Left renal cortex interstitium (tissue), 4 donors: ENCODE results near the gene ZNF697. TPM values are rescaled to one million over a fixed set of nuclear protein-coding genes. Genes with fewer than 3 reads are reported as not detected.
A peak's percentile ranks its signal among the peaks of the same experiment; 100 is the strongest.
"Not testable (repeated sequence)": the region's sequence is repeated elsewhere in the genome, so short reads cannot be mapped to it uniquely, and the experiment has no call there.

ENCODE experiments used
- DNase-seq, 4 donors: peaks; one replicate each; pipeline ENCODE4 v3.0.0-alpha.2; 2013; ENCODE audit warnings: low read depth in 4 of 4, low spot score in 2 of 4, missing footprints in 1 of 4
- polyA plus RNA-seq, 4 donors: library from polyadenylated mRNA; unstranded; fragments of 120-200 nt; gene quantifications; one replicate each; pipeline ENCODE4 v1.2.1, GENCODE V29; 2013; ENCODE audit not compliant: insufficient read length in 4 of 4

Gene ZNF697
- polyA plus RNA-seq, 4 donors = 19.4 to 22.0 (median 20.3) TPM

GRCh38 chr1:119605080-119605479 lies 43.0 kb downstream of the ZNF697 start:
- DNase-seq = not testable (repeated sequence)

- no peak for DNase-seq
Measured at GRCh38 chr1:119603695-119604094, 44.4 kb downstream of the ZNF697 start.

- DNase-seq = not testable (repeated sequence)
Measured at GRCh38 chr1:119603241-119603640, 44.8 kb downstream of the ZNF697 start.

- not testable (repeated sequence) for DNase-seq
Measured at GRCh38 chr1:119602789-119603188, 45.3 kb downstream of the ZNF697 start.

- no peak for DNase-seq
Measured at GRCh38 chr1:119602169-119602568, 45.9 kb downstream of the ZNF697 start.

- no peak for DNase-seq
Measured at GRCh38 chr1:119600976-119601375, 47.1 kb downstream of the ZNF697 start.

GRCh38 chr1:119600561-119600960 lies 47.5 kb downstream of the ZNF697 start:
- no peak for DNase-seq

GRCh38 chr1:119595606-119596005 lies 52.5 kb downstream of the ZNF697 start:
- DNase-seq = no peak

GRCh38 chr1:119595168-119595567 lies 52.9 kb downstream of the ZNF697 start:
- no peak for DNase-seq

GRCh38 chr1:119594376-119594775 lies 53.7 kb downstream of the ZNF697 start:
- DNase-seq = no peak

- DNase-seq = no peak
Measured at GRCh38 chr1:119593805-119594204, 54.3 kb downstream of the ZNF697 start.

GRCh38 chr1:119590393-119590792 lies 57.7 kb downstream of the ZNF697 start:
- DNase-seq = no peak

- no peak for DNase-seq
Measured at GRCh38 chr1:119588621-119589020, 59.4 kb downstream of the ZNF697 start.

GRCh38 chr1:119587341-119587740 lies 60.7 kb downstream of the ZNF697 start:
- DNase-seq = peak in 3 of 4 donors; percentile 27 to 57 (median 38)

- DNase-seq = not testable (repeated sequence)
Measured at GRCh38 chr1:119585801-119586200, 62.3 kb downstream of the ZNF697 start.

GRCh38 chr1:119582801-119583200 lies 65.3 kb downstream of the ZNF697 start:
- peak in 2 of 4 donors; percentile 29 to 47 for DNase-seq

- DNase-seq = not testable (repeated sequence)
Measured at GRCh38 chr1:119581076-119581475, 67.0 kb downstream of the ZNF697 start.

GRCh38 chr1:119573886-119574285 lies 74.2 kb downstream of the ZNF697 start:
- no peak for DNase-seq

GRCh38 chr1:119569930-119570622 lies 78.0 kb downstream of the ZNF697 start:
- not testable (repeated sequence) for DNase-seq
